GM12875 (cell line): ENCODE results near the gene PDGFD.

Experiments
- H3K4me3 ChIP-seq: one replicate; pipeline ENCODE4 v1.5.1; 2011; ENCODE audit warnings: low read depth, low read length, control low read depth
- TF ChIP-seq, protein P1 (sequence below): IDR thresholded peaks from 2 replicates; pipeline ENCODE4 v1.5.1; 2011; ENCODE audit warnings: low read depth, mild to moderate bottlenecking, control low read depth, inconsistent platforms, low read length, moderate library complexity, borderline replicate concordance; ENCODE audit not compliant: insufficient read depth

Gene PDGFD

DNA sequence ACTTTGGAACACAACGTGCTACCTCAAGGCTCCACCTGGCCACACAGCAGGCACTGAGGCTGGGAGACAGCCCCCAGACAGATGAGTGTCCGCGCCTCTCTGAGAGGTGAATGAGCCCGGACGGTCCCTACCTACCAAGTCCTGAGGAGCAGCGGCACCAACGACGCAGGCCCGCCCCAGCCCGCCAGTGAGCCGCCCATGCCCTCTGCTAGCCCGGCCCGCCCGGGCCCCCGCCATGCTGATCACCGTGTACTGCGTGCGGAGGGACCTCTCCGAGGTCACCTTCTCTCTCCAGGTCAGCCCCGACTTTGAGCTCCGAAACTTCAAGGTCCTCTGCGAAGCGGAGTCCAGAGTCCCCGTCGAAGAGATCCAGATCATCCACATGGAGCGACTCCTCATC is 127.4 kb downstream of the PDGFD start, which contains the start of gene DDI1:
TSS of gene DDI1 (plus strand) at position 53 of the 400 bp plus-strand sequence. CDS start at position 236, 183 bp downstream.
- H3K4me3 ChIP-seq, result no peak within 1 kb of the TSS
- TF ChIP-seq, protein P1, sequence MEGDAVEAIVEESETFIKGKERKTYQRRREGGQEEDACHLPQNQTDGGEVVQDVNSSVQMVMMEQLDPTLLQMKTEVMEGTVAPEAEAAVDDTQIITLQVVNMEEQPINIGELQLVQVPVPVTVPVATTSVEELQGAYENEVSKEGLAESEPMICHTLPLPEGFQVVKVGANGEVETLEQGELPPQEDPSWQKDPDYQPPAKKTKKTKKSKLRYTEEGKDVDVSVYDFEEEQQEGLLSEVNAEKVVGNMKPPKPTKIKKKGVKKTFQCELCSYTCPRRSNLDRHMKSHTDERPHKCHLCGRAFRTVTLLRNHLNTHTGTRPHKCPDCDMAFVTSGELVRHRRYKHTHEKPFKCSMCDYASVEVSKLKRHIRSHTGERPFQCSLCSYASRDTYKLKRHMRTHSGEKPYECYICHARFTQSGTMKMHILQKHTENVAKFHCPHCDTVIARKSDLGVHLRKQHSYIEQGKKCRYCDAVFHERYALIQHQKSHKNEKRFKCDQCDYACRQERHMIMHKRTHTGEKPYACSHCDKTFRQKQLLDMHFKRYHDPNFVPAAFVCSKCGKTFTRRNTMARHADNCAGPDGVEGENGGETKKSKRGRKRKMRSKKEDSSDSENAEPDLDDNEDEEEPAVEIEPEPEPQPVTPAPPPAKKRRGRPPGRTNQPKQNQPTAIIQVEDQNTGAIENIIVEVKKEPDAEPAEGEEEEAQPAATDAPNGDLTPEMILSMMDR, result no peak

GRCh38 chr11:104033561-104033960 is 130.4 kb downstream of the PDGFD start:
- H3K4me3 ChIP-seq, result no peak overlapping the region
- TF ChIP-seq, protein P1, result no peak

DNA sequence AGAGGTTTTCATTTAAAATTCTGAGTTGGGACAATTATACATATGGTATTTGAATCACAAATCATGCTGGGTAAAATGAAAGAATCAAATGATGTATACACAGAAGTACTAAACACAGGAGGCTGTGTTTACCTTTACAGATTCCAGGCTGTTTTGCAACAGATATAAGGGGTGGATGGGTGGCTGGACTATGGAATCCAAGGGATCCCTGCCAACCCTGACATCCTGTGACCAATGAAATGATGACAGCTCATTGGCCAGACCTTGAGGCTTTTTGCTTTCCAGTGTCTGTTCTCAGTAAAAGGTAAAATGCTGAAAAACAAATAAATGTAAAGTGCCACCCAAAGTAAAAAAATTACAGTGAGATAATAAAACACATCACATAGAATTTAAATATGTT is 130.8 kb downstream of the PDGFD start:
- TF ChIP-seq, protein P1, result no peak

DNA sequence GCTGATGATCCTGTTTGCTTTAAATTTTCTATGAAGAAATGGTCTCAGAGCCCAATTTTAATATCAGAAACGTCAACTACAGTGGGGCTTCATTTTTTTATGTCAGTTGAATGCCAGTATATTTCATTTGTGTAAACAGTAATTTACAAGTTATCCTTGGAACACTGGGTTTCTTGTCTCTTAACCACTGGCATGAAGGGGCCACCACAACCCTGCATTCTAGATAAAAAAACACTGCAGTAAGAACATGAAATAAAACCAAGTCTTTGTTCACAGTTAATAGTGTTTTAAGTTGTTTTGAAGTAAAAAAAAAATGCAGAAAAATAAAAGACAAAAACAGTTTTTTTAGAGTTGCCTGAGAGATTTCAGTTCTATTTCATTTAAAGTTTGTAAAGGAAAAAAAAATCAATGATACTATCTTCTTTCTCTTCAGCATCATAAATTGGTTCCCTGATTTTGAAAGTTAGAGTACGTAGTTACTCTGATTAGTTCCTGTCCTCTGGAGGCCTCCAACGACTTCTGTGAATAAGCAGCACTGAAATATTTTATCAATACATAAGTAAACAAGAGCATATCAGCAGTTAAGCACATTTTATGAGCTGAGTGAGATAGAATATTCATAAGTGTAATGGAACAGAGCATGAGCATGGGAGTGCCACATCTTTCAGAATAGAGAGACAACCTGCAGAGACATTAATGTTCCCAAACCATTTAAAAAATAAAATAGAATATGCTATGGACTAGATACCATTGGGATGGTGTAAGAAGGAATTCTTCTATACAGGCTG is 135.3 kb downstream of the PDGFD start:
- TF ChIP-seq, protein P1, result no peak
- H3K4me3 ChIP-seq, result no peak overlapping the region

More for the DNA sequence above, 130.8 kb downstream of the PDGFD start:
- H3K4me3 ChIP-seq, result no peak overlapping the region

GRCh38 chr11:104024572-104024971 is 139.4 kb downstream of the PDGFD start:
- H3K4me3 ChIP-seq, result no peak overlapping the region
- TF ChIP-seq, protein P1, result no peak

GRCh38 chr11:104015649-104016415 is 148.1 kb downstream of the PDGFD start:
- H3K4me3 ChIP-seq, result no peak overlapping the region
- TF ChIP-seq, protein P1, result no peak
